SJSA1 (cell line): ENCODE measurements around the gene WSB2. TPM values are rescaled to one million over a fixed set of nuclear protein-coding genes. Genes with fewer than 3 reads are reported as not detected.
"Not testable (repeated sequence)": the region's sequence is repeated elsewhere in the genome, so short reads cannot be mapped to it uniquely, and the experiment has no call there.

ENCODE experiments used
- DNase-seq, 2 experiments: peaks; one replicate each; pipeline ENCODE4 v3.0.0-alpha.2; 2015 to 2020; ENCODE audit warnings: low spot score in 2 of 2, low read depth in 1 of 2
- H3K27ac ChIP-seq: fragments of 250-450 bp; sonication (Bioruptor Pico); 2 replicates; pipeline ENCODE4 v1.5.1; 2020; ENCODE audit warnings: mild to moderate bottlenecking, moderate library complexity
- H3K27me3 ChIP-seq: fragments of 250-450 bp; sonication (Bioruptor Pico); replicated peaks from 2 replicates; pipeline ENCODE4 v1.5.1; 2020; ENCODE audit warnings: mild to moderate bottlenecking, moderate library complexity
- H3K36me3 ChIP-seq: fragments of 250-450 bp; sonication (Bioruptor Pico); 2 replicates; pipeline ENCODE4 v1.5.1; 2020; ENCODE audit warnings: mild to moderate bottlenecking
- H3K4me1 ChIP-seq: fragments of 250-450 bp; sonication (Bioruptor Pico); replicated peaks from 2 replicates; pipeline ENCODE4 v1.6.1; 2021; ENCODE audit warnings: mild to moderate bottlenecking
- H3K4me3 ChIP-seq: fragments of 250-450 bp; sonication (Bioruptor Pico); 2 replicates; pipeline ENCODE4 v1.5.1; 2020; ENCODE audit warnings: mild to moderate bottlenecking
- H3K9me3 ChIP-seq: fragments of 250-450 bp; sonication (Bioruptor Pico); replicated peaks from 2 replicates; pipeline ENCODE4 v1.5.1; 2020; ENCODE audit warnings: mild to moderate bottlenecking
- total RNA-seq: library from RNA; depleted of rRNA; stranded (reverse); fragments of >200 nt; shearing (Covaris generic); gene quantifications from 2 replicates; pipeline ENCODE4 v1.2.3, GENCODE V29; 2014

WSB2 gene
- total RNA-seq, 1 experiment from 2014 or later: 164 TPM

DNA sequence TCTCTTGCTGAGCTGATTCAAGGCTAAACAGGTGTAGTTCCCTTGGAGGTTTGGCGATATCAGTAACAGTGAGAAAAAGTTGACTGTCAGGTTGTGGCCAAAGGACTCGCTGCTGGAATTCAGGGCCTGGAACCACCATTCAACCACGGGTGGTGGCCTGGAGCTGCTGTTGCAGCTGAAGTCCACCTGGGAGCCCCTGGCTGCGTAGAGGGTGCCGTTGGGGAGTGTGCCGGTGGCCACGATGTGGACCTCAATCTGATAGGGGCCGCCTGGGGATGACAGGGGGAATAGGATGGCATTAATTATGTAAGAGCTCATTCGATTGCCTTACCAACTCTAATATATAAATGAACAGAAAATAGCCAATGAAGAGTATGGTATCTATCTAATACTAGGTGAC is 21.2 kb upstream of the WSB2 start:
- Histone ChIP-seq H3K4me1 (no peaks in the 10 kb centered on the region), H3K27ac (no peak overlapping the region), H3K36me3 (peaks cover 9% of the 10 kb centered on the region), H3K4me3 (no peak overlapping the region), H3K9me3 (no peaks in the 10 kb centered on the region), H3K27me3 (no peaks in the 10 kb centered on the region)
- DNase-seq: no peak

DNA sequence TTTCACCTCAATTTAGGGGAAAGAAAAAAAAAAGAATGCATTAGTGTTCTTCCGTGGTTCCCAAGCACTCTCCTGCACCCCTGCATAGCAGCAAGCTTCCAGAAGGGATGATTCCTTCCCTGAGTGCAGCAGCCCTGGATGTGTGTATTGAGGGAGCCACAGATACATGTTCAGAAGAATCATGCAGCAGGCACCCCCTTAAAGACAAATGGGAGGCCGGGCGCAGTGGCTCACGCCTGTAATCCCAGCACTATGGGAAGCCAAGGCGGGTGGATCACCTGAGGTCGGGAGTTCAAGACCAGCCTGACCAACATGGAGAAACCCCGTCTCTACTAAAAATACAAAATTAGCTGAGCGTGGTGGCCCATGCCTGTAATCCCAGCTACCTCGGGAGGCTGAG is 20.5 kb upstream of the WSB2 start:
- not testable (repeated sequence) for H3K27me3 ChIP-seq, H3K4me3 ChIP-seq, H3K36me3 ChIP-seq, H3K9me3 ChIP-seq, DNase-seq, H3K27ac ChIP-seq, H3K4me1 ChIP-seq

DNA sequence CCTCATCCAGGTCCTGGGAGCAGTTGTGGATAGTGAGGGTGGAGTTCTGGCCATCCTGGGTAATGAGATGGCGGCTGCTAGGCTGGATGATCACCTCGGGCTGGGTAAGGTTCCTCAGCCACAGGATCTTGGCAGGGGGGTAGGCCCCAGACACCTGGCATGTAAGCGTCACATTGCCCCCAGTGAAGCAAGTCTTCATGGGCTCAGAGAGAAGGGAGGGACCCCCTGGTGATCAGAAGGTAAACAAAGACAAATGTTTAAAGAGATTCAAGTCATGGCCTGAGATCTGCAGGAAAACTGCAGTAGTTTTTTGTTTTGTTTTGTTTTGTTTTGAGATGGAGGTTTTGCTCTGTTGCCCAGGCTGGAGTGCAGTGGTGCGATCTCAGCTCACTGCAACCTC is 12.8 kb upstream of the WSB2 start:
- H3K4me3 ChIP-seq: no peak overlapping the region
- H3K36me3 ChIP-seq: peaks cover 9% of the 10 kb centered on the region
- no peaks in the 10 kb centered on the region for H3K9me3 ChIP-seq
- no peaks in the 10 kb centered on the region for H3K27me3 ChIP-seq
- no peak for DNase-seq
- H3K4me1 ChIP-seq: no peaks in the 10 kb centered on the region
- no peak overlapping the region for H3K27ac ChIP-seq

- DNase-seq: no peak
- H3K36me3 ChIP-seq: no peaks in the 10 kb centered on the region; the same call in 1 of the 2 replicates
- H3K9me3 ChIP-seq: no peaks in the 10 kb centered on the region
- no peaks in the 10 kb centered on the region for H3K27me3 ChIP-seq
- no peaks in the 10 kb centered on the region for H3K4me1 ChIP-seq
- no peak overlapping the region for H3K27ac ChIP-seq
- no peak overlapping the region for H3K4me3 ChIP-seq
Observed at GRCh38 chr12:118070650-118071049, 9.7 kb upstream of the WSB2 start.

- H3K36me3 ChIP-seq: no peaks in the 10 kb centered on the region; the same call in 1 of the 2 replicates
- no peaks in the 10 kb centered on the region for H3K27me3 ChIP-seq
- H3K9me3 ChIP-seq: no peaks in the 10 kb centered on the region
- H3K4me3 ChIP-seq: no peak overlapping the region
- no peak overlapping the region for H3K27ac ChIP-seq
- DNase-seq: no peak
- peaks cover 6% of the 10 kb centered on the region for H3K4me1 ChIP-seq
Observed at GRCh38 chr12:118068445-118068844, 7.5 kb upstream of the WSB2 start.

GRCh38 chr12:118065380-118065779 is 4.4 kb upstream of the WSB2 start:
- Histone ChIP-seq H3K4me3 (no peak overlapping the region), H3K9me3 (no peaks in the 10 kb centered on the region), H3K4me1 (peaks cover 23% of the 10 kb centered on the region), H3K27me3 (no peaks in the 10 kb centered on the region), H3K36me3 (peaks cover 3% of the 10 kb centered on the region; the same call in 1 of the 2 replicates), H3K27ac (no peak overlapping the region)
- no peak for DNase-seq

DNA sequence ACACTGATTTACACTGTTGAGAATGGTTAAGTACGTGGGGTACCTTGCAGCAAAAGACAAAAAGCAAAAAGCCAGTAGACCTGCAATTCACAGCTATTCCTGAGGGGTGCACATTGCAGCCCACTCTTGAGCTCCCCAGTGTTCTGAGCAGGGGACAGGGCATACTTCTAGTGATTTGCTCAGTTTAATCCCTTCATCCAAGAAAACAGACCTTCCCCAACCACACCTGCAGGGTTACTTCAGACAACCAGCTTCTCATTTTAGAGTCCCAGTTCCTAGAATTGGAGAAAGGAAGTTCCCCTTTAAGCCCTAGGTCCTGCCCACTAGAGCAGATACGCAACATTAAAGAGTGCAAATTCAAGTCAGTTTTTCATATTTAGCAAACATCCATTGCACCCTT is 3.6 kb upstream of the WSB2 start:
- H3K36me3 ChIP-seq: peaks cover 4% of the 10 kb centered on the region; the same call in 1 of the 2 replicates
- no peaks in the 10 kb centered on the region for H3K9me3 ChIP-seq
- DNase-seq: no peak
- H3K4me1 ChIP-seq: peaks cover 27% of the 10 kb centered on the region
- no peak overlapping the region for H3K27ac ChIP-seq
- no peak overlapping the region for H3K4me3 ChIP-seq
- no peaks in the 10 kb centered on the region for H3K27me3 ChIP-seq

- Histone ChIP-seq H3K27ac (no peak overlapping the region; the same call in 1 of the 2 replicates), H3K4me3 (no peak overlapping the region), H3K27me3 (no peaks in the 10 kb centered on the region), H3K36me3 (peaks cover 8% of the 10 kb centered on the region; the same call in 1 of the 2 replicates), H3K4me1 (peaks cover 35% of the 10 kb centered on the region), H3K9me3 (no peaks in the 10 kb centered on the region)
- peak in 1 of 2 experiments; percentile 16 for DNase-seq
Observed at GRCh38 chr12:118063576-118064391, 2.8 kb upstream of the WSB2 start.

DNA sequence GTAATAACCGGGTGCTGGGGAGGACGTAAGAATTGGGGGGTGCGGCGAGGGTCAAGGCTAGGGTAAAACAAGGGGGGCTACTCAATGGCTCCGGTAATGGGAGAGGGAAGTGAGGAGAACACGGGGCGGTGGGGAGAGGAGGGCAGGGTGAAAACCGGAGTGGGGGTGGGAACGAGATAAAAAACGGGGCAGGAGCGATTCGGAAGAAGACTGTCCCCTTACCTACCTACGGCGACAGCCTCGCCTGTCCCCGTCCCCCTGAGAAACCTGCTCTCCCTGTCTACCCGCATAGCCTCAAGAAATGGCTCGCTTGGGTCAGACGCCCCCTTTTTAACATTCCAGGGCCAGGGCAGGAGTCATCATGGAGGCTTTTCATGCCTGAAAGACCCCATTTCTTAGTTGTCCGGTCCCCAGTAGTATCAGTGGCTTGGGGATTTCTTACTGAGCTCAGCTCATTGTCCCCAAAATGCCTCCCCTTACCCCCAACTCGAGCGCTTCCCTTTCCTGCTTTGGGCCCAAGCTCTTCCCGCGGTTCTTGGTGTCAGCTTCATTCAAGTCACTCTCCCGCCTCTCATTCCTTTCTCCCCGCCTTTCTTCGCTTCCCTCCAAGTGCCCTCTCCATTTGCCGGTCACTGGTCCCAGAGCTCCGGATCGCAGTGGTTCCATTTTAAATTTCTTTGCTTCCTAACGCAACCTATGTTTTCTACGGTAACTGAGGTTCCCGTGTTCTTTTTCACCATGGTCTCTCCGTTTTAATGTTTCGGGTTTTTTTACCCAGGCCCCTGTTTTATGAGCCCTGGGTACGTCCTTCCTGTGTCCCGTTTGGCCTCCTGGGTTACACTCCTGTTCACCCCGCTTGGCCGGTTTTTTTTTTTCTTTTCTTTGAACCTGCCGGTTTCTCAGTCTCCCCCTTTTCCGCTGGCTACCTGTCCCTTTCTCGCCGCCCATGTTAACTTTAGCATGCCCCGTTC is 1.2 kb upstream of the WSB2 start:
- Histone ChIP-seq H3K9me3 (no peaks in the 10 kb centered on the region), H3K27me3 (no peaks in the 10 kb centered on the region), H3K27ac (peak overlapping the region; percentile 99), H3K4me3 (peak overlapping the region; percentile 87), H3K4me1 (peaks cover 43% of the 10 kb centered on the region), H3K36me3 (peaks cover 18% of the 10 kb centered on the region)
- peak; percentile 59 to 74 for DNase-seq

GRCh38 chr12:118060301-118061010 is 523 bp downstream of the WSB2 start:
- Histone ChIP-seq H3K4me3 (peak overlapping the region; percentile 87), H3K9me3 (no peaks in the 10 kb centered on the region), H3K27ac (peak overlapping the region; percentile 99), H3K36me3 (peaks cover 21% of the 10 kb centered on the region), H3K4me1 (peaks cover 57% of the 10 kb centered on the region), H3K27me3 (no peaks in the 10 kb centered on the region)
- DNase-seq: peak; percentile 60 to 64

- peak; percentile 48 to 50 for DNase-seq
- peaks cover 21% of the 10 kb centered on the region for H3K36me3 ChIP-seq
- H3K9me3 ChIP-seq: no peaks in the 10 kb centered on the region
- peak overlapping the region; percentile 87 for H3K4me3 ChIP-seq
- peaks cover 61% of the 10 kb centered on the region for H3K4me1 ChIP-seq
- peak overlapping the region; percentile 99 for H3K27ac ChIP-seq
- H3K27me3 ChIP-seq: no peaks in the 10 kb centered on the region
Observed at GRCh38 chr12:118059341-118060191, 1.4 kb downstream of the WSB2 start.

- H3K9me3 ChIP-seq: no peaks in the 10 kb centered on the region
- DNase-seq: no peak
- H3K27me3 ChIP-seq: no peaks in the 10 kb centered on the region
- H3K27ac ChIP-seq: peak overlapping the region; percentile 99
- peaks cover 21% of the 10 kb centered on the region for H3K36me3 ChIP-seq
- H3K4me1 ChIP-seq: peaks cover 63% of the 10 kb centered on the region
- peak overlapping the region; percentile 87 for H3K4me3 ChIP-seq
Observed at GRCh38 chr12:118058881-118059280, 2.1 kb downstream of the WSB2 start.

- Histone ChIP-seq H3K4me3 (no peak overlapping the region), H3K9me3 (no peaks in the 10 kb centered on the region), H3K27me3 (no peaks in the 10 kb centered on the region), H3K4me1 (peaks cover 63% of the 10 kb centered on the region), H3K27ac (no peak overlapping the region), H3K36me3 (peaks cover 26% of the 10 kb centered on the region)
- DNase-seq: no peak
Observed at GRCh38 chr12:118058227-118058626, 2.8 kb downstream of the WSB2 start.
